GM12875 (cell line): ENCODE results near the gene FANK1.

Source experiments
- H3K4me3 ChIP-seq: one replicate; pipeline ENCODE4 v1.5.1; 2011; ENCODE audit warnings: low read depth, low read length, control low read depth
- TF ChIP-seq, protein P1 (sequence below): IDR thresholded peaks from 2 replicates; pipeline ENCODE4 v1.5.1; 2011; ENCODE audit warnings: low read depth, mild to moderate bottlenecking, control low read depth, inconsistent platforms, low read length, moderate library complexity, borderline replicate concordance; ENCODE audit not compliant: insufficient read depth

Gene FANK1

DNA sequence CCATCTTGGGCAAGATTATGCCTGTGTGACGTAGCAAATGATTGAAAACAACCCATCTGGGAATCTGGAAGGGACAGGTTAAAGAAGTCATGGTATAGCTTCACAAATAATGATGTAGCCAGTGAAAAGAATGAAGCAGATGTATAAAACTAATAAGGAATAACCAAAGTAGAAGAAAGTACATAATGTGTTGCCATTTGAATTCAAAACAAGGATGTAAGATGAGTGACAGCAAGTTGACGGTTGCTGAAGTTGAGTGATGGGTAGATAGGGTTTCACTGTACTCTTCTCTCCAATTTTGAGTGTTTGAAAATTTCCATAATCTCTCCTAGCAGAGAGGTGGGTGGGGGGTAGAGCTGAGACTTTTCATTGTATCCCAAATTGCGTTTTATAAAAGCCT, 133.6 kb downstream of the FANK1 start:
- H3K4me3 ChIP-seq: no peak overlapping the region
- TF ChIP-seq, protein P1, sequence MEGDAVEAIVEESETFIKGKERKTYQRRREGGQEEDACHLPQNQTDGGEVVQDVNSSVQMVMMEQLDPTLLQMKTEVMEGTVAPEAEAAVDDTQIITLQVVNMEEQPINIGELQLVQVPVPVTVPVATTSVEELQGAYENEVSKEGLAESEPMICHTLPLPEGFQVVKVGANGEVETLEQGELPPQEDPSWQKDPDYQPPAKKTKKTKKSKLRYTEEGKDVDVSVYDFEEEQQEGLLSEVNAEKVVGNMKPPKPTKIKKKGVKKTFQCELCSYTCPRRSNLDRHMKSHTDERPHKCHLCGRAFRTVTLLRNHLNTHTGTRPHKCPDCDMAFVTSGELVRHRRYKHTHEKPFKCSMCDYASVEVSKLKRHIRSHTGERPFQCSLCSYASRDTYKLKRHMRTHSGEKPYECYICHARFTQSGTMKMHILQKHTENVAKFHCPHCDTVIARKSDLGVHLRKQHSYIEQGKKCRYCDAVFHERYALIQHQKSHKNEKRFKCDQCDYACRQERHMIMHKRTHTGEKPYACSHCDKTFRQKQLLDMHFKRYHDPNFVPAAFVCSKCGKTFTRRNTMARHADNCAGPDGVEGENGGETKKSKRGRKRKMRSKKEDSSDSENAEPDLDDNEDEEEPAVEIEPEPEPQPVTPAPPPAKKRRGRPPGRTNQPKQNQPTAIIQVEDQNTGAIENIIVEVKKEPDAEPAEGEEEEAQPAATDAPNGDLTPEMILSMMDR: no peak

DNA sequence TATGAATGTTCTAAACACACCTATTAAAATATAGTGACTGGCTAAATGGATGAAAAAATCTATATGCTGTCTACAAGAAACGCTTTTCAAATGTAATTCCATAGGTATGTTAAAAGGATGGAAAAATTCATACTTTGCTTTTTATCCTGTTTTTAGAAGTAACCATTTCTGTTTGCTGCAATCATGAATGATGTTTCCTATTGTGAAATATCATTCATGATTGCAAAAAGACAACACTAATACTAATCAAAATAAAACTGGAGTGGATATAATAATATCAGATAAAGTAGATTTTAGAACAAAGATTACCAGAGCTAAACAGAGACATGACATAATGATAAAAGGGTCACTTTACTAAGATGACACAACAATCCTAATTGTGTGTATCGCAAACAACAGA, 138.2 kb downstream of the FANK1 start:
- TF ChIP-seq, protein P1: no peak
- H3K4me3 ChIP-seq: no peak overlapping the region

DNA sequence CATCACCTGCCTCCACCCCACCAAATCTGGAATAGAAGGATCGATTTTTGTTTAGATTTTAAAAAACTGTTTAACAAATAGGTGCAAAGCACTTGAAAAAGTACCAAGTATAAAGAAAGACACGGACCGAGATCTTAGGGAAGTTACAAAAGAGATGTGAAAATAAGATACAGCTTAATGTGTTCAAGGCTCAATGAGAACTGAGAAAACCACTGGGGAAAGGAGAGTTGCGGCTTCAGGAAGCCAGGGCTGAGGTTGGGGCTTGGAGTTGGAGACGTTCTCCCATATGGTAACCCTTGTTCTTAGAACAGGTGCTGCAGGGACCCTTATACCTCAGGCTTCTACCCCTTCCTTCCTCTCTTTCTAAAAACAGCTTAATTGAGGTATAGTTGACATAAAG, 140.2 kb downstream of the FANK1 start:
- TF ChIP-seq, protein P1: no peak

DNA sequence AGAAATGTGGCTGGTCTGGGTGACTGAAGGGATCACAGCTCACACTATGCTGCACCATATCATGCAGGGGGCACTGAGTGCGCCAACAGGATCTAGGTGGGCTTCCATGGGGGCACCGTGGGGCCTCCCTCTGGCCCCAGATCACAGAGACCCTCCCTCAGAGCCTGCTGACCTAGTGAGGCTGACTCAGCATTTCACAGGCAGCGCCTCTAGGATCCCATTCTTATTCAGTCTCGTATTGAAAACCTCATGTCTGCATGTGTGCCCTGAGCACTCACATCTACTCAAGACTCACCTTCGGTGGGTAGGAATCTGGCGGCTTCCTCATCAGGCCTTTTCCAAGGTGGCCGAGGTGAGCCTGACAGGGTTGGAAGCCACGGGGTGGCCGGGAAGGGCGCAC, 141.6 kb downstream of the FANK1 start:
- no peak overlapping the region for H3K4me3 ChIP-seq
- TF ChIP-seq, protein P1: no peak

More for the DNA sequence above, 140.2 kb downstream of the FANK1 start:
- no peak overlapping the region for H3K4me3 ChIP-seq

DNA sequence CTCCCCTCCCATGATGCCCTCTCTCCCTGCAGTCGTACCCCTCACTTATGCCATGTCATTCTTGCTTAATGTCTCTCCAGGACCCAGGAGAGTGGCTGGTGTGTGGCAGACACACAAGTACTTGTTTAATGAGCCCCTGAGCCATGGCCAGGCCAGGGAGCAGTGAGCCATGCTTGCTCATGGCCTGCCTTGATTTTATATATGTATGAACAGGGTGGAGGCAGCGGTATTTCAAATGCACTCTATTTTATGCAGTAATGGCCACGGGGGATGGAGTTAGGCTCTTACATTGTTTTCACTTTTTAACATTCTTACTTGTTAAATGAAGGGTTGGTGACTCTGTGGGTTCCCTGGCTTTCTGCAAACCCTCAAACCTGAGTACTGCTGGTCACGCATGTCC, 144.8 kb downstream of the FANK1 start:
- no peak overlapping the region for H3K4me3 ChIP-seq
- TF ChIP-seq, protein P1: no peak

DNA sequence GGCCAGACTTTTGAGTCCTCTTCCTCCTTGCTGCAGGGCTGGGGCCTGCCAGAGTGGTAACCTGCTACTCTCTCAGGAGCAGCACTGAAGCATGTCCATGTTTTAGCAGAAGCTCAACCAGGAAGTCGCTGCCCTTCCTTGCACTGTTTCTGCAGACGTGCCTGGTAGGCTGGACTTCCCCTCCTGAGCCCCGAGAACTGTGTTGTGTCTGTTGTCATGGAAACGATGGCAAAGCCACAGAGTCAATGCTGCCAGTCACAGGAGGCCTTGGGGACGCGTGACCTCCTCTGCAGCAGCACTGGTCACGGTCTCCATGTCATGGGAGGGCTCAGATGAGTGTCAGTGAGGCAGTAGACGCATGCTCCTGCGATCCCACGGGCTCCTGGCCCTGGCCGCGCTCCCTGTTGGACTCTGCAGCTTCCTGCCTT, 145.5 kb downstream of the FANK1 start:
- TF ChIP-seq, protein P1: no peak
- no peak overlapping the region for H3K4me3 ChIP-seq

DNA sequence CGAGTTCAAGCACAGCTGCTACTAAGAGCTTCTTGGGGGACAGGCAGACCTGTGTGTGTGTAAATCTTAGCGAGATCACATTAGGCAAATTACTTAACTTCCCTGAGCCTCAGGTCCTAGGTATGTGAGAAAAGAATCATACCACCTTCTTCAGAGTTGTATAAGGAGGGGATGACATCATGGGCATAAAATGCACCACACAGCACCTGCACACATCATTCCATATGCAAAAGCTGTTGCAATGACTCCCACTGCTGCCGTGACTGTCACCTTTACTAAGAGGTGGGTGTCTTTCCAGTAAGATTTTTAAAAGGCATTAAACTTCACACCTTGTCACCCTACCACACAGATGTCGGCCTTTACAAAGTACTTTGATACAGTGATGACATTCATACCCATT, 146.0 kb downstream of the FANK1 start:
- TF ChIP-seq, protein P1: no peak
- no peak overlapping the region for H3K4me3 ChIP-seq
